ENCODE results near the gene VPS25. TPM values are rescaled to one million over a fixed set of nuclear protein-coding genes. Genes with fewer than 3 reads are reported as not detected.

VPS25 gene
- 82.4 TPM for polyA plus RNA-seq (2013, experiment 1 of 2)
- polyA plus RNA-seq (2013, experiment 2 of 2) = 80.2 TPM

DNA sequence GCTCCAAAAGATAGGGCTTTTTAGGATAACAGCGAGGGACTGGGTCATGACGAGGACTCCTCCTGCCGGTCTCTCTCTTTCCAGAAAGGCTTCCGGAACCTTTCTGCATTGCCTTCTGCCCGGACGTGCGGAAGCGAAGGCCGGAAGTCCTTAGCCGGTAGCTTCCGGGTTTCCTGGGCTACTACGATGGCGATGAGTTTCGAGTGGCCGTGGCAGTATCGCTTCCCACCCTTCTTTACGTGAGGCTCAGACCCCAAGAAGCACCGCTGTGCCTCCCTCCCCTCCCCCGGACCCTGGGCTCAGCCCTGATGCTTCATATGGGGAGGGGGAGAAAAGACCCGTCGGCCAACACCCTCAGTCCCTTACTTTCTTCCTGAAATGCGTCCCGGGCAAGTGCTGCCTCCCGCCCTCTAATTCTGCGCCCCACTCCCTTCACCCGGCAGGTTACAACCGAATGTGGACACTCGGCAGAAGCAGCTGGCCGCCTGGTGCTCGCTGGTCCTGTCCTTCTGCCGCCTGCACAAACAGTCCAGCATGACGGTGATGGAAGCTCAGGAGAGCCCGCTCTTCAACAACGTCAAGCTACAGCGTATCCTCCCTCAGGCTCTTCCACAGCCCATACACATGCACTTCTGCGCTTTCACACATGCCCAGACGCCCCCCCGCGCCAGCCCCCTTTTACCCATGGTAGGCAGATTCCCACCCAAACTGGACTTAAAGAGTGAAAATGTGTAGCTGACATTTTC is at the start of gene VPS25:
VPS25 (plus strand) TSS at position 160 of the 746 bp plus-strand sequence; CDS start at position 187, 27 bp downstream.
- H3K4me3 ChIP-seq (ENCODE audit: low read length in 2 of 2) = peak within 1 kb of the TSS; percentile 92 to 98
- H4K8ac ChIP-seq (ENCODE audit: low read depth, low read length) = peak within 1 kb of the TSS; percentile 88
- no peaks in the 10 kb centered on the region for H3K9me3 ChIP-seq (replicated peaks in 1 of 2; ENCODE audit: control insufficient read depth in 2 of 2, insufficient read depth in 1 of 2, low read depth in 1 of 2, low read length in 2 of 2)
- WGBS, 2 donors (ENCODE audit: extremely low coverage in 2 of 2, insufficient read length in 2 of 2, insufficient replicate concordance in 1 of 2) = no CpG with 5 or more reads among the region's 39 CpGs
- H2AFZ ChIP-seq (ENCODE audit: low read length) = peak within 1 kb of the TSS; percentile 96
- H3K27me3 ChIP-seq (ENCODE audit: control insufficient read depth in 3 of 3, insufficient read depth in 3 of 3, low read depth in 1 of 3, low read length in 3 of 3) = no peaks in the 10 kb centered on the region
- peak within 1 kb of the TSS; percentile 93 for H3K9ac ChIP-seq (ENCODE audit: low read depth, low read length, poor library complexity)
- peak within 1 kb of the TSS; percentile 82 for H4K91ac ChIP-seq (ENCODE audit: low read depth, low read length, poor library complexity)
- H2BK5ac ChIP-seq (ENCODE audit: low read length) = no peak within 1 kb of the TSS
- H3K4ac ChIP-seq (ENCODE audit: low read length) = peak within 1 kb of the TSS; percentile 32
- H3K27ac ChIP-seq (replicated peaks; ENCODE audit: low read length) = no peak within 1 kb of the TSS
- peak within 1 kb of the TSS; percentile 85 for H3K14ac ChIP-seq (ENCODE audit: low read length)
- H2BK12ac ChIP-seq (ENCODE audit: low read length) = no peak within 1 kb of the TSS
- peak; percentile 68 for DNase-seq (ENCODE audit: low spot score)
- H3K4me2 ChIP-seq (ENCODE audit: insufficient read depth, low read length, poor library complexity, severe bottlenecking) = peak within 1 kb of the TSS; percentile 90
- peaks cover 3 to 7% of the 10 kb centered on the region in 2 donors for H3K4me1 ChIP-seq (ENCODE audit: control insufficient read depth in 2 of 2, insufficient read depth in 1 of 2, low read depth in 1 of 2, low read length in 2 of 2)
- H3K79me1 ChIP-seq (ENCODE audit: low read depth, low read length) = peaks cover 4% of the 10 kb centered on the region
- H3K36me3 ChIP-seq (replicated peaks in 1 of 2; ENCODE audit: control insufficient read depth in 2 of 2, insufficient read depth in 2 of 2, low read length in 2 of 2) = peaks cover 13 to 40% of the 10 kb centered on the region in 2 donors
- peak within 1 kb of the TSS; percentile 97 for H3K23ac ChIP-seq (ENCODE audit: low read depth, low read length, poor library complexity)
- peak within 1 kb of the TSS; percentile 67 for H2AK5ac ChIP-seq (ENCODE audit: low read depth, low read length)
- H2BK120ac ChIP-seq (ENCODE audit: low read depth, low read length) = no peak within 1 kb of the TSS
- no peak within 1 kb of the TSS for H2BK15ac ChIP-seq (ENCODE audit: low read length)
- H3K18ac ChIP-seq (ENCODE audit: low read length) = peak within 1 kb of the TSS; percentile 98

DNA sequence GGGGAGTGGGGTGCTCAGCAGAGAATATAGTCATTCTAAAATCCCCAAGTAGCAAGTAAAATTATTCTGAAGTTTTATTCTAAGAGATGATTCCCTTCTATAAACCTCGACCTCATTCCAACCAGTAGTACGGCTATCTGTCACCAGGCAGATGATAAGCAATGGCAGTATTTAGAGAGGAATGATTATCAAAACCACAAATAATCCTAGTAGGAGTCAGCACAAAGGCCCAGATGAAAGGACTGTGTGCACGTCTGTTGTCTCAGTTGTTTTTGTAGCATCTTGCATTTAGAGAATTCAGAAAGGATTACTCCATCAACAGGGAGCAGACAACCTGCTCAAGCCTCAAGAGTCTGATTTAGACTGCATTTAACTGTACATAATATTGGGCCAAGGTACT is 49.6 kb upstream of the VPS25 start:
- H3K4me3 ChIP-seq (ENCODE audit: low read length in 2 of 2) = no peak overlapping the region
- H4K91ac ChIP-seq (ENCODE audit: low read depth, low read length, poor library complexity) = no peak overlapping the region
- no peak overlapping the region for H3K4ac ChIP-seq (ENCODE audit: low read length)
- no peak overlapping the region for H4K8ac ChIP-seq (ENCODE audit: low read depth, low read length)
- DNase-seq (ENCODE audit: low spot score) = no peak
- no peaks in the 10 kb centered on the region for H3K4me1 ChIP-seq (ENCODE audit: control insufficient read depth in 2 of 2, insufficient read depth in 1 of 2, low read depth in 1 of 2, low read length in 2 of 2)
- H2BK120ac ChIP-seq (ENCODE audit: low read depth, low read length) = no peak overlapping the region
- no peak overlapping the region for H3K23ac ChIP-seq (ENCODE audit: low read depth, low read length, poor library complexity)
- no peak overlapping the region for H3K4me2 ChIP-seq (ENCODE audit: insufficient read depth, low read length, poor library complexity, severe bottlenecking)
- H3K9me3 ChIP-seq (replicated peaks in 1 of 2; ENCODE audit: control insufficient read depth in 2 of 2, insufficient read depth in 1 of 2, low read depth in 1 of 2, low read length in 2 of 2) = no peaks in the 10 kb centered on the region
- H2AK5ac ChIP-seq (ENCODE audit: low read depth, low read length) = no peak overlapping the region
- H3K79me1 ChIP-seq (ENCODE audit: low read depth, low read length) = no peaks in the 10 kb centered on the region
- peaks cover 20 to 77% of the 10 kb centered on the region in 2 donors for H3K36me3 ChIP-seq (replicated peaks in 1 of 2; ENCODE audit: control insufficient read depth in 2 of 2, insufficient read depth in 2 of 2, low read length in 2 of 2)
- H3K18ac ChIP-seq (ENCODE audit: low read length) = no peak overlapping the region
- H2BK12ac ChIP-seq (ENCODE audit: low read length) = no peak overlapping the region
- H2BK15ac ChIP-seq (ENCODE audit: low read length) = no peak overlapping the region
- H3K9ac ChIP-seq (ENCODE audit: low read depth, low read length, poor library complexity) = no peak overlapping the region
- H3K27ac ChIP-seq (replicated peaks; ENCODE audit: low read length) = no peak overlapping the region
- no CpG with 5 or more reads among the region's 3 CpGs for WGBS, 2 donors (ENCODE audit: extremely low coverage in 2 of 2, insufficient read length in 2 of 2, insufficient replicate concordance in 1 of 2)
- H3K14ac ChIP-seq (ENCODE audit: low read length) = no peak overlapping the region
- H2AFZ ChIP-seq (ENCODE audit: low read length) = no peak overlapping the region
- H3K27me3 ChIP-seq (ENCODE audit: control insufficient read depth in 3 of 3, insufficient read depth in 3 of 3, low read depth in 1 of 3, low read length in 3 of 3) = no peaks in the 10 kb centered on the region
- H2BK5ac ChIP-seq (ENCODE audit: low read length) = no peak overlapping the region

DNA sequence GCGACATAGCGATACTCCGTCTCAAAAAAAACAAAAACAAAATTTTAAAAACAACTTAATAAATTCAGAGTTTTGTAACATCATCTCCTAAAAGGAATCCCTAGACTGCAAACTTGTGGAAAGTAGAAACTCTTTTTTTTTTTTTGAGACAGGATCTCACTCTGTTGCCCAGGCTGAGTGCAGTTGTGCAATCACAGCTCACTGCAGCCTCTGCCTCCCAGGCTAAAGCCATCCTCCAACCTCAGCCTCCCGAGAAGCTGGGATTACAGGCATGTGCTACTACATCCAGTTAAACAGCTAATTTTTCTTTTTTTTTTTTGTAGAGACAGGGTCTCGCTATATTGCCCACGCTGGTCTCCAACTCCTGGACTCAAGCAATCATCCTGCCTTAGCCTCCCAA is 48.1 kb upstream of the VPS25 start:
- H3K18ac ChIP-seq (ENCODE audit: low read length) = no peak overlapping the region
- H4K91ac ChIP-seq (ENCODE audit: low read depth, low read length, poor library complexity) = no peak overlapping the region
- no peak overlapping the region for H3K27ac ChIP-seq (replicated peaks; ENCODE audit: low read length)
- H3K27me3 ChIP-seq (ENCODE audit: control insufficient read depth in 3 of 3, insufficient read depth in 3 of 3, low read depth in 1 of 3, low read length in 3 of 3) = no peaks in the 10 kb centered on the region
- H3K36me3 ChIP-seq (replicated peaks in 1 of 2; ENCODE audit: control insufficient read depth in 2 of 2, insufficient read depth in 2 of 2, low read length in 2 of 2) = peaks cover 15 to 72% of the 10 kb centered on the region in 2 donors
- no peak overlapping the region for H2BK12ac ChIP-seq (ENCODE audit: low read length)
- H4K8ac ChIP-seq (ENCODE audit: low read depth, low read length) = no peak overlapping the region
- H3K4ac ChIP-seq (ENCODE audit: low read length) = no peak overlapping the region
- no peak for DNase-seq (ENCODE audit: low spot score)
- H2AFZ ChIP-seq (ENCODE audit: low read length) = no peak overlapping the region
- no peak overlapping the region for H2BK5ac ChIP-seq (ENCODE audit: low read length)
- H3K23ac ChIP-seq (ENCODE audit: low read depth, low read length, poor library complexity) = no peak overlapping the region
- no peak overlapping the region for H3K4me3 ChIP-seq (ENCODE audit: low read length in 2 of 2)
- H2BK120ac ChIP-seq (ENCODE audit: low read depth, low read length) = no peak overlapping the region
- H3K4me1 ChIP-seq (ENCODE audit: control insufficient read depth in 2 of 2, insufficient read depth in 1 of 2, low read depth in 1 of 2, low read length in 2 of 2) = no peaks in the 10 kb centered on the region
- H2BK15ac ChIP-seq (ENCODE audit: low read length) = no peak overlapping the region
- no peaks in the 10 kb centered on the region for H3K9me3 ChIP-seq (replicated peaks in 1 of 2; ENCODE audit: control insufficient read depth in 2 of 2, insufficient read depth in 1 of 2, low read depth in 1 of 2, low read length in 2 of 2)
- H3K4me2 ChIP-seq (ENCODE audit: insufficient read depth, low read length, poor library complexity, severe bottlenecking) = no peak overlapping the region
- no peak overlapping the region for H2AK5ac ChIP-seq (ENCODE audit: low read depth, low read length)
- no peak overlapping the region for H3K14ac ChIP-seq (ENCODE audit: low read length)
- H3K9ac ChIP-seq (ENCODE audit: low read depth, low read length, poor library complexity) = no peak overlapping the region
- WGBS, 2 donors (ENCODE audit: extremely low coverage in 2 of 2, insufficient read length in 2 of 2, insufficient replicate concordance in 1 of 2) = no CpG with 5 or more reads among the region's 6 CpGs
- no peaks in the 10 kb centered on the region for H3K79me1 ChIP-seq (ENCODE audit: low read depth, low read length)

DNA sequence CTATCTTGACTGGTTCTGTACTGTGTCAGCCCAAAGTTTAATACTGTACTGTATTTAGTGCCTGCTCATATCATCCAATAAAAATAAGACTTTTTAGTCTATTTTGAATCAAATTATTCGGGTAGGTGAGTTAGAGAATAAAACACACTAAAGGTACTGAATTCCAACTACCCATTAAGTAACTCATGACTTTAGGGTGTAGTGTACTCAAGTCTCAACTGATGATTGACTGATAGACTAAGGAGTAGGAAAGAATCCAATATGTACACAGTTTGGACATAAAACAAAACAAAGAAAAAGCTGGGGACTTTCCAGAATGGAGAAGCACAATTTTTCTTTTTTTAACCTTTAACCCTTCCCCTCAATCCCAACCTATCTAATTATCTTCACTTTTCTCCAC is 32.5 kb upstream of the VPS25 start:
- Histone ChIP-seq H2BK12ac (ENCODE audit: low read length) (no peak overlapping the region), H3K4ac (ENCODE audit: low read length) (no peak overlapping the region), H2BK15ac (ENCODE audit: low read length) (no peak overlapping the region), H4K91ac (ENCODE audit: low read depth, low read length, poor library complexity) (no peak overlapping the region), H3K4me3 (ENCODE audit: low read length in 2 of 2) (no peak overlapping the region), H3K14ac (ENCODE audit: low read length) (no peak overlapping the region), H3K27me3 (ENCODE audit: control insufficient read depth in 3 of 3, insufficient read depth in 3 of 3, low read depth in 1 of 3, low read length in 3 of 3) (peaks cover 0 to under 1% (median 0%) of the 10 kb centered on the region in 3 experiments), H3K27ac (replicated peaks; ENCODE audit: low read length) (no peak overlapping the region), H3K9ac (ENCODE audit: low read depth, low read length, poor library complexity) (no peak overlapping the region), H2AFZ (ENCODE audit: low read length) (no peak overlapping the region), H4K8ac (ENCODE audit: low read depth, low read length) (no peak overlapping the region), H2AK5ac (ENCODE audit: low read depth, low read length) (no peak overlapping the region), H3K79me1 (ENCODE audit: low read depth, low read length) (peaks cover 2% of the 10 kb centered on the region), H3K4me1 (ENCODE audit: control insufficient read depth in 2 of 2, insufficient read depth in 1 of 2, low read depth in 1 of 2, low read length in 2 of 2) (peaks cover 0 to 3% of the 10 kb centered on the region in 2 donors), H3K18ac (ENCODE audit: low read length) (no peak overlapping the region), H2BK120ac (ENCODE audit: low read depth, low read length) (no peak overlapping the region), H3K23ac (ENCODE audit: low read depth, low read length, poor library complexity) (no peak overlapping the region), H3K4me2 (ENCODE audit: insufficient read depth, low read length, poor library complexity, severe bottlenecking) (no peak overlapping the region), H3K36me3 (replicated peaks in 1 of 2; ENCODE audit: control insufficient read depth in 2 of 2, insufficient read depth in 2 of 2, low read length in 2 of 2) (no peaks in the 10 kb centered on the region), H3K9me3 (replicated peaks in 1 of 2; ENCODE audit: control insufficient read depth in 2 of 2, insufficient read depth in 1 of 2, low read depth in 1 of 2, low read length in 2 of 2) (peaks cover 2 to 3% of the 10 kb centered on the region in 2 donors), H2BK5ac (ENCODE audit: low read length) (no peak overlapping the region)
- no peak for DNase-seq (ENCODE audit: low spot score)
- no CpG with 5 or more reads among the region's 1 CpG for WGBS, 2 donors (ENCODE audit: extremely low coverage in 2 of 2, insufficient read length in 2 of 2, insufficient replicate concordance in 1 of 2)
